ENCODE measurements around the gene TMEM139. TPM values are rescaled to one million over a fixed set of nuclear protein-coding genes. Genes with fewer than 3 reads are reported as not detected.

The TMEM139 gene
- polyA plus RNA-seq (2014; cell fraction: cytosol; rRNA removed) = 0.12 and 0.27 TPM in 2 replicates
- polyA plus RNA-seq (2014; cell fraction: nucleus; rRNA removed) = 0.13 TPM in 1 of 2 replicates, not detected in the other

GRCh38 chr7:143284591-143285469 lies at the start of gene TMEM139:
Gene TMEM139 (plus strand): TSS chr7:143284958. CDS start chr7:143285958, 1,000 bp downstream.
- peak; percentile 45 for DNase-seq (ENCODE audit: low spot score)

- no peak for DNase-seq (ENCODE audit: low spot score)
These were observed 49.2 kb upstream of the TMEM139 start for GRCh38 chr7:143235561-143235960.

- no peak for DNase-seq (ENCODE audit: low spot score)
These were observed 48.3 kb upstream of the TMEM139 start for GRCh38 chr7:143236408-143236990.

GRCh38 chr7:143237366-143237765 lies 47.4 kb upstream of the TMEM139 start:
- no peak for DNase-seq (ENCODE audit: low spot score)

- no peak for DNase-seq (ENCODE audit: low spot score)
These were observed 46.3 kb upstream of the TMEM139 start for GRCh38 chr7:143238289-143238980.

GRCh38 chr7:143239813-143240212 lies 44.9 kb upstream of the TMEM139 start:
- DNase-seq (ENCODE audit: low spot score) = no peak

GRCh38 chr7:143240291-143241168 lies 44.2 kb upstream of the TMEM139 start:
- peak; percentile 78 for DNase-seq (ENCODE audit: low spot score)

- no peak for DNase-seq (ENCODE audit: low spot score)
These were observed 42.5 kb upstream of the TMEM139 start for GRCh38 chr7:143242306-143242705.

GRCh38 chr7:143243111-143243510 lies 41.6 kb upstream of the TMEM139 start:
- DNase-seq (ENCODE audit: low spot score) = no peak

GRCh38 chr7:143243614-143244013 lies 41.1 kb upstream of the TMEM139 start:
- DNase-seq (ENCODE audit: low spot score) = no peak

- no peak for DNase-seq (ENCODE audit: low spot score)
These were observed 40.4 kb upstream of the TMEM139 start for GRCh38 chr7:143244321-143244720.

GRCh38 chr7:143245123-143245522 lies 39.6 kb upstream of the TMEM139 start:
- no peak for DNase-seq (ENCODE audit: low spot score)

GRCh38 chr7:143247372-143247771 lies 37.4 kb upstream of the TMEM139 start:
- DNase-seq (ENCODE audit: low spot score) = no peak

GRCh38 chr7:143248761-143249354 lies 35.9 kb upstream of the TMEM139 start:
- no peak for DNase-seq (ENCODE audit: low spot score)

- DNase-seq (ENCODE audit: low spot score) = no peak
These were observed 34.6 kb upstream of the TMEM139 start for GRCh38 chr7:143250199-143250598.

- DNase-seq (ENCODE audit: low spot score) = no peak
These were observed 33.9 kb upstream of the TMEM139 start for GRCh38 chr7:143250822-143251221.

GRCh38 chr7:143252006-143252405 lies 32.8 kb upstream of the TMEM139 start:
- DNase-seq (ENCODE audit: low spot score) = no peak

GRCh38 chr7:143255564-143255963 lies 29.2 kb upstream of the TMEM139 start:
- DNase-seq (ENCODE audit: low spot score) = no peak

- no peak for DNase-seq (ENCODE audit: low spot score)
These were observed 28.4 kb upstream of the TMEM139 start for GRCh38 chr7:143256325-143256724.

GRCh38 chr7:143256932-143257331 lies 27.8 kb upstream of the TMEM139 start:
- DNase-seq (ENCODE audit: low spot score) = no peak

- no peak for DNase-seq (ENCODE audit: low spot score)
These were observed 27.3 kb upstream of the TMEM139 start for GRCh38 chr7:143257501-143257900.

Data from SK-N-DZ (cell line).